OCI-LY1 (cell line): ENCODE measurements around the gene LRRTM3.

Experiments used
- H2AFZ ChIP-seq: fragments of 200-600 bp; sonication (generic), shearing (Covaris generic); 2 replicates; pipeline ENCODE4 v1.6.0; 2014; ENCODE audit warnings: antibody characterized with exemption, mild to moderate bottlenecking, low read length
- H3F3A ChIP-seq: fragments of 200-600 bp; sonication (generic), shearing (Covaris generic); 2 replicates; pipeline ENCODE4 v1.6.0; 2014; ENCODE audit warnings: mild to moderate bottlenecking, antibody characterized with exemption, low read length, moderate library complexity; ENCODE audit not compliant: insufficient read depth
- H3K27ac ChIP-seq: fragments of 200-600 bp; sonication (generic); 2 replicates; pipeline ENCODE4 v1.5.1; 2014; ENCODE audit warnings: low read length, mixed run types, mild to moderate bottlenecking, low read depth; ENCODE audit not compliant: poor library complexity, severe bottlenecking
- H3K27me3 ChIP-seq: fragments of 200-600 bp; sonication (generic); 2 replicates; pipeline ENCODE4 v1.6.0; 2014; ENCODE audit warnings: antibody characterized with exemption, mild to moderate bottlenecking, low read length, moderate library complexity; ENCODE audit not compliant: insufficient read depth
- H3K36me3 ChIP-seq: fragments of 200-600 bp; sonication (generic); 2 replicates; pipeline ENCODE4 v1.6.1; 2014; ENCODE audit warnings: mild to moderate bottlenecking, antibody characterized with exemption, low read length, moderate library complexity, mixed read lengths; ENCODE audit not compliant: insufficient read depth
- H3K4me1 ChIP-seq: fragments of 200-600 bp; sonication (generic); 2 replicates; pipeline ENCODE4 v1.5.1; 2014; ENCODE audit warnings: mild to moderate bottlenecking, low read length, moderate library complexity; ENCODE audit not compliant: insufficient read depth, severe bottlenecking
- H3K4me2 ChIP-seq: fragments of 200-600 bp; sonication (generic), shearing (Covaris generic); 2 replicates; pipeline ENCODE4 v1.6.1; 2014; ENCODE audit warnings: low read length
- H3K4me3 ChIP-seq: fragments of 200-600 bp; sonication (generic); 2 replicates; pipeline ENCODE4 v1.5.1; 2014; ENCODE audit warnings: low read length, low read depth, mild to moderate bottlenecking, mixed read lengths; ENCODE audit not compliant: poor library complexity, severe bottlenecking
- H3K79me2 ChIP-seq: fragments of 200-600 bp; shearing (Covaris generic); 2 replicates; pipeline ENCODE4 v1.6.1; 2016; ENCODE audit warnings: mixed run types, low read length, mixed read lengths; ENCODE audit not compliant: insufficient read depth
- H3K9ac ChIP-seq: fragments of 200-600 bp; sonication (generic), shearing (Covaris generic); 2 replicates; pipeline ENCODE4 v1.6.1; 2014; ENCODE audit warnings: mild to moderate bottlenecking, low read length, mixed read lengths
- H3K9me2 ChIP-seq: fragments of 200-600 bp; sonication (generic), shearing (Covaris generic); 2 replicates; pipeline ENCODE4 v1.6.1; 2014; ENCODE audit warnings: low read depth, mild to moderate bottlenecking, low read length, mixed read lengths
- H3K9me3 ChIP-seq: fragments of 200-600 bp; shearing (Covaris generic); 2 replicates; pipeline ENCODE4 v1.6.1; 2014; ENCODE audit warnings: low read length, mixed read lengths
- H4K20me1 ChIP-seq: fragments of 200-600 bp; sonication (generic), shearing (Covaris generic); 2 replicates; pipeline ENCODE4 v1.6.0; 2016; ENCODE audit warnings: mild to moderate bottlenecking, low read length; ENCODE audit not compliant: insufficient read depth
- EZH2 ChIP-seq: fragments of 200-600 bp; sonication (generic), shearing (Covaris generic); IDR thresholded peaks from 2 replicates; pipeline ENCODE4 v1.8.0; 2017; ENCODE audit warnings: borderline replicate concordance, mixed run types, mild to moderate bottlenecking, antibody characterized with exemption, low read length, moderate library complexity, mixed read lengths
- TF ChIP-seq, protein P1 (sequence below): fragments of 200-600 bp; sonication (generic), shearing (Covaris generic); IDR thresholded peaks from 2 replicates; pipeline ENCODE4 v1.5.1; 2017; ENCODE audit warnings: mild to moderate bottlenecking, antibody characterized with exemption, low read length, moderate library complexity, mixed read lengths

Gene LRRTM3

DNA sequence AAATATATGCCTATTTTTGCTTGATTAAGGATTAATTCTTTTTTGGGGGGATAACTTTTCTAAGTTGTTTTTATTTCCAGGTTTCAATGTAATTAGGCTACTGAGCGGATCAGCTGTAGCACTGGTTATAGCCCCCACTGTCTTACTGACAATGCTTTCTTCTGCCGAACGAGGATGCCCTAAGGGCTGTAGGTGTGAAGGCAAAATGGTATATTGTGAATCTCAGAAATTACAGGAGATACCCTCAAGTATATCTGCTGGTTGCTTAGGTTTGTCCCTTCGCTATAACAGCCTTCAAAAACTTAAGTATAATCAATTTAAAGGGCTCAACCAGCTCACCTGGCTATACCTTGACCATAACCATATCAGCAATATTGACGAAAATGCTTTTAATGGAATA, 1.0 kb downstream of the LRRTM3 start:
- no peaks in the 10 kb centered on the region for H3K27me3 ChIP-seq
- H3K79me2 ChIP-seq = no peaks in the 10 kb centered on the region
- no peak overlapping the region for H3K27ac ChIP-seq
- TF ChIP-seq, protein P1, sequence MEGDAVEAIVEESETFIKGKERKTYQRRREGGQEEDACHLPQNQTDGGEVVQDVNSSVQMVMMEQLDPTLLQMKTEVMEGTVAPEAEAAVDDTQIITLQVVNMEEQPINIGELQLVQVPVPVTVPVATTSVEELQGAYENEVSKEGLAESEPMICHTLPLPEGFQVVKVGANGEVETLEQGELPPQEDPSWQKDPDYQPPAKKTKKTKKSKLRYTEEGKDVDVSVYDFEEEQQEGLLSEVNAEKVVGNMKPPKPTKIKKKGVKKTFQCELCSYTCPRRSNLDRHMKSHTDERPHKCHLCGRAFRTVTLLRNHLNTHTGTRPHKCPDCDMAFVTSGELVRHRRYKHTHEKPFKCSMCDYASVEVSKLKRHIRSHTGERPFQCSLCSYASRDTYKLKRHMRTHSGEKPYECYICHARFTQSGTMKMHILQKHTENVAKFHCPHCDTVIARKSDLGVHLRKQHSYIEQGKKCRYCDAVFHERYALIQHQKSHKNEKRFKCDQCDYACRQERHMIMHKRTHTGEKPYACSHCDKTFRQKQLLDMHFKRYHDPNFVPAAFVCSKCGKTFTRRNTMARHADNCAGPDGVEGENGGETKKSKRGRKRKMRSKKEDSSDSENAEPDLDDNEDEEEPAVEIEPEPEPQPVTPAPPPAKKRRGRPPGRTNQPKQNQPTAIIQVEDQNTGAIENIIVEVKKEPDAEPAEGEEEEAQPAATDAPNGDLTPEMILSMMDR = no peak
- TF ChIP-seq EZH2 = no peak
- no peaks in the 10 kb centered on the region for H3F3A ChIP-seq
- no peak overlapping the region for H3K4me3 ChIP-seq
- no peak overlapping the region for H3K9ac ChIP-seq
- no peak overlapping the region for H3K4me2 ChIP-seq
- no peaks in the 10 kb centered on the region for H3K36me3 ChIP-seq
- no peak overlapping the region for H2AFZ ChIP-seq
- H4K20me1 ChIP-seq = no peaks in the 10 kb centered on the region
- no peaks in the 10 kb centered on the region for H3K4me1 ChIP-seq
- H3K9me3 ChIP-seq = no peaks in the 10 kb centered on the region
- H3K9me2 ChIP-seq = no peaks in the 10 kb centered on the region

DNA sequence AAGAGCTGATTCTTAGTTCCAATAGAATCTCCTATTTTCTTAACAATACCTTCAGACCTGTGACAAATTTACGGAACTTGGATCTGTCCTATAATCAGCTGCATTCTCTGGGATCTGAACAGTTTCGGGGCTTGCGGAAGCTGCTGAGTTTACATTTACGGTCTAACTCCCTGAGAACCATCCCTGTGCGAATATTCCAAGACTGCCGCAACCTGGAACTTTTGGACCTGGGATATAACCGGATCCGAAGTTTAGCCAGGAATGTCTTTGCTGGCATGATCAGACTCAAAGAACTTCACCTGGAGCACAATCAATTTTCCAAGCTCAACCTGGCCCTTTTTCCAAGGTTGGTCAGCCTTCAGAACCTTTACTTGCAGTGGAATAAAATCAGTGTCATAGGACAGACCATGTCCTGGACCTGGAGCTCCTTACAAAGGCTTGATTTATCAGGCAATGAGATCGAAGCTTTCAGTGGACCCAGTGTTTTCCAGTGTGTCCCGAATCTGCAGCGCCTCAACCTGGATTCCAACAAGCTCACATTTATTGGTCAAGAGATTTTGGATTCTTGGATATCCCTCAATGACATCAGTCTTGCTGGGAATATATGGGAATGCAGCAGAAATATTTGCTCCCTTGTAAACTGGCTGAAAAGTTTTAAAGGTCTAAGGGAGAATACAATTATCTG, 1.6 kb downstream of the LRRTM3 start:
- H3K4me1 ChIP-seq = no peaks in the 10 kb centered on the region
- H3F3A ChIP-seq = no peaks in the 10 kb centered on the region
- H2AFZ ChIP-seq = no peak overlapping the region
- no peak overlapping the region for H3K9ac ChIP-seq
- no peak overlapping the region for H3K4me3 ChIP-seq
- H3K27me3 ChIP-seq = no peaks in the 10 kb centered on the region
- TF ChIP-seq EZH2 = no peak
- TF ChIP-seq, protein P1 = no peak
- H3K9me3 ChIP-seq = no peaks in the 10 kb centered on the region
- H3K27ac ChIP-seq = no peak overlapping the region
- H4K20me1 ChIP-seq = no peaks in the 10 kb centered on the region
- no peaks in the 10 kb centered on the region for H3K9me2 ChIP-seq
- H3K36me3 ChIP-seq = no peaks in the 10 kb centered on the region
- H3K4me2 ChIP-seq = no peak overlapping the region
- H3K79me2 ChIP-seq = no peaks in the 10 kb centered on the region

DNA sequence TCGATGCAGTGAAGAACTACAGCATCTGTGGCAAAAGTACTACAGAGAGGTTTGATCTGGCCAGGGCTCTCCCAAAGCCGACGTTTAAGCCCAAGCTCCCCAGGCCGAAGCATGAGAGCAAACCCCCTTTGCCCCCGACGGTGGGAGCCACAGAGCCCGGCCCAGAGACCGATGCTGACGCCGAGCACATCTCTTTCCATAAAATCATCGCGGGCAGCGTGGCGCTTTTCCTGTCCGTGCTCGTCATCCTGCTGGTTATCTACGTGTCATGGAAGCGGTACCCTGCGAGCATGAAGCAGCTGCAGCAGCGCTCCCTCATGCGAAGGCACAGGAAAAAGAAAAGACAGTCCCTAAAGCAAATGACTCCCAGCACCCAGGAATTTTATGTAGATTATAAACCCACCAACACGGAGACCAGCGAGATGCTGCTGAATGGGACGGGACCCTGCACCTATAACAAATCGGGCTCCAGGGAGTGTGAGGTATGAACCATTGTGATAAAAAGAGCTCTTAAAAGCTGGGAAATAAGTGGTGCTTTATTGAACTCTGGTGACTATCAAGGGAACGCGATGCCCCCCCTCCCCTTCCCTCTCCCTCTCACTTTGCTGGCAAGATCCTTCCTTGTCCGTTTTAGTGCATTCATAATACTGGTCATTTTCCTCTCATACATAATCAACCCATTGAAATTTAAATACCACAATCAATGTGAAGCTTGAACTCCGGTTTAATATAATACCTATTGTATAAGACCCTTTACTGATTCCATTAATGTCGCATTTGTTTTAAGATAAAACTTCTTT, 2.3 kb downstream of the LRRTM3 start:
- Histone ChIP-seq H3K4me2 (no peak overlapping the region), H3K9me2 (no peaks in the 10 kb centered on the region), H3F3A (no peaks in the 10 kb centered on the region), H3K27ac (no peak overlapping the region), H3K9me3 (no peaks in the 10 kb centered on the region), H3K4me3 (no peak overlapping the region), H3K27me3 (no peaks in the 10 kb centered on the region), H3K79me2 (no peaks in the 10 kb centered on the region), H3K9ac (no peak overlapping the region), H3K36me3 (no peaks in the 10 kb centered on the region), H3K4me1 (no peaks in the 10 kb centered on the region), H4K20me1 (no peaks in the 10 kb centered on the region), H2AFZ (no peak overlapping the region)
- TF ChIP-seq, protein P1 = no peak
- no peak for TF ChIP-seq EZH2
